Amniotic epithelial cell (primary cell): ENCODE results near the gene OR1K1.
"Not testable (repeated sequence)": the region's sequence is repeated elsewhere in the genome, so short reads cannot be mapped to it uniquely, and the experiment has no call there.

Experiments used
- DNase-seq: peaks from one replicate; pipeline ENCODE4 v3.0.0-alpha.2; 2010; ENCODE audit warnings: low read depth

Gene OR1K1, protein sequence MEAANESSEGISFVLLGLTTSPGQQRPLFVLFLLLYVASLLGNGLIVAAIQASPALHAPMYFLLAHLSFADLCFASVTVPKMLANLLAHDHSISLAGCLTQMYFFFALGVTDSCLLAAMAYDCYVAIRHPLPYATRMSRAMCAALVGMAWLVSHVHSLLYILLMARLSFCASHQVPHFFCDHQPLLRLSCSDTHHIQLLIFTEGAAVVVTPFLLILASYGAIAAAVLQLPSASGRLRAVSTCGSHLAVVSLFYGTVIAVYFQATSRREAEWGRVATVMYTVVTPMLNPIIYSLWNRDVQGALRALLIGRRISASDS

DNA sequence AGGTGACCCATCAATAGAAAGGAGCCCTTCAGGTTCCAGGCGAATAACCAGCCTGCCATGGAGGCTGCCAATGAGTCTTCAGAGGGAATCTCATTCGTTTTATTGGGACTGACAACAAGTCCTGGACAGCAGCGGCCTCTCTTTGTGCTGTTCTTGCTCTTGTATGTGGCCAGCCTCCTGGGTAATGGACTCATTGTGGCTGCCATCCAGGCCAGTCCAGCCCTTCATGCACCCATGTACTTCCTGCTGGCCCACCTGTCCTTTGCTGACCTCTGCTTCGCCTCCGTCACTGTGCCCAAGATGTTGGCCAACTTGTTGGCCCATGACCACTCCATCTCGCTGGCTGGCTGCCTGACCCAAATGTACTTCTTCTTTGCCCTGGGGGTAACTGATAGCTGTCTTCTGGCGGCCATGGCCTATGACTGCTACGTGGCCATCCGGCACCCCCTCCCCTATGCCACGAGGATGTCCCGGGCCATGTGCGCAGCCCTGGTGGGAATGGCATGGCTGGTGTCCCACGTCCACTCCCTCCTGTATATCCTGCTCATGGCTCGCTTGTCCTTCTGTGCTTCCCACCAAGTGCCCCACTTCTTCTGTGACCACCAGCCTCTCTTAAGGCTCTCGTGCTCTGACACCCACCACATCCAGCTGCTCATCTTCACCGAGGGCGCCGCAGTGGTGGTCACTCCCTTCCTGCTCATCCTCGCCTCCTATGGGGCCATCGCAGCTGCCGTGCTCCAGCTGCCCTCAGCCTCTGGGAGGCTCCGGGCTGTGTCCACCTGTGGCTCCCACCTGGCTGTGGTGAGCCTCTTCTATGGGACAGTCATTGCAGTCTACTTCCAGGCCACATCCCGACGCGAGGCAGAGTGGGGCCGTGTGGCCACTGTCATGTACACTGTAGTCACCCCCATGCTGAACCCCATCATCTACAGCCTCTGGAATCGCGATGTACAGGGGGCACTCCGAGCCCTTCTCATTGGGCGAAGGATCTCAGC, at the start of gene OR1K1:
OR1K1 (plus strand) TSS at position 58 of the 995 bp plus-strand sequence; CDS start at position 58, 0 bp downstream.
- no peak for DNase-seq

DNA sequence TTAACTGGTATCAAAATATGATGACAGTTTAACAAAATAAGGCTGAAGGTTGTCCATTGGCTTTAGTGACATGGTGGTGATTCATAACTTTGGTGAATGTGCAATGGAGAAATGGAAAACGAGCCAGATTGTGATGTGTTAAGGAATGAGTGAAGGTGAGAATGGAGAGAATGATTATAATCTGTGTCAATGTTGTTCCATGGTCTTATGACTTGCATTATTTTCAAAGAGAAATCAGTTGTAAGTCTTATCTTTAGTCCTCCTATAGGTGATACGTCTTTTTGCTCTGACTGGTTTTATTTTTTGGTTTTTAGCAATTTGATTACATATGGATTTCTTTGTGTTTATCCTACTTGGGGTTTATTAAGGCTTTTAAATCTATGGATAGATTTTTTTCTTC, 45.1 kb upstream of the OR1K1 start:
- DNase-seq: no peak

DNA sequence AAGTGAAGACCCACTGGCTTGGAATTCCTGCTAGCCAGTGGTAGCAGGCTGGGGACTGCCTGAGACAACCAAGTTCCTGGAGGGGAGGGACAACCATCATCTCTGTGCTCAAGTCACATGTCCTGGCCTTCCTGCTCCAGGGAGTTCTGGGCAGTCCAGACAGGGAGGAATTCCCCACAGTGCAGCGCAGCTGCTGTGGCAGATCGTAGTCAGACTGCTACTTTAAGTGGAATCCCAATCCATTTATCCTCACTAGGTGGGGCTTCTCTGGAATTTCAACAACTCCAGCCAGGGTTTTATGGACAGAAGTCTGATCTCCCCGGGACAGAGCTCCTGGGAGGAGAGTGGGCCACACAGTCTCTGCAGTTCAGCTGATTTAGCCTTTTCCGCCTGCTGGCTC, 32.1 kb upstream of the OR1K1 start:
- no peak for DNase-seq

DNA sequence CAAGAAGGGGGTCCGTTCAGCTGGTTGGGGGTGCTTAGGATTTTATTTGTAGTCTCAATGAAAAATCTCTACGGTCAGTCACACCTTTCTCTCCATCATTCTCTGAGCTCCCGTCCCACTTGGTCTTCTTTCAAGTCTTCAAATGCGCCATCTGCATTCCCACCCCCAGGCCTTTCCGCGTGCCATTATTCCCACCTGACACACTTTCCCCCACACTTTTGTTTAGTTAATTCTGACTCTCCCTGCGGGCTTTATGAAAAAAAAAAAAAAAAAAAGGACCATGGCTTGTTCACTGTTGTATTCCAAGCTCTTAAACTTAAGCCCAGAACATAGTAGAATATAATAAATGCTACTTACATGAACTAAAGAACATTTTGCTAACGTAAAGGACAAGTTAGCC, 22.9 kb upstream of the OR1K1 start:
- no peak for DNase-seq

DNA sequence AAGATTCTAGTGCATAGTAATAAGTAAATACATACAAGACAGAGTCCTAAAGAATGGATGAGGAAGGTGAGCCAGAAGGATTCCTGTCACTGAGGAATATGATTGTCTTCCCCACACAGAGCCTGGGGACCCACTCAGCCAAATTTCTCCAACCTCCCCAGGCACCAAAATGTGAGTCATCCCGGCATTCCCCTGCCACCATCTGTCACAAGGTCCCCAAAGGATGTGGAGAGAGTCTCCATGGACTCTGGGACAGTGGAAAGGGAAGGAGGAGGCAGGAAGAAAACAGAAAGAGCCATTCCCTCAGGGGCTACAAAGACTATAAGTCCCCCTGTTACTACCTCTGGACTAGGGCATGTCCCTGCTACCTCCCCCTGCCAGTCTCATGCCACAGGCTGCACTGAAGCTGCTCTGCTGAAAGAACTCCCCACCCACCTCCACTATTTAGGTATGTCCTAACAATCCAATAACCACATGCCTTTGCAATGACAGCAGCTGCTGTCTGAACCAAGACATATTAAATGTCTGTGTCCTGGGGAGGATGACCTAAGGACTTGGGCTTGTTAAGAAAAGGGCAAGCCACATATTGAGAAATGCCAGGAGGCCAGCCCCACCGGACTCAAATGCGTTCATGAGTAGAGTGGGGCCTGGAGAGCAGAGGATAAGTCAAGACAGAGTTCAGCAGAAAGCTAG, 21.8 kb upstream of the OR1K1 start:
- DNase-seq: peak; percentile 32

DNA sequence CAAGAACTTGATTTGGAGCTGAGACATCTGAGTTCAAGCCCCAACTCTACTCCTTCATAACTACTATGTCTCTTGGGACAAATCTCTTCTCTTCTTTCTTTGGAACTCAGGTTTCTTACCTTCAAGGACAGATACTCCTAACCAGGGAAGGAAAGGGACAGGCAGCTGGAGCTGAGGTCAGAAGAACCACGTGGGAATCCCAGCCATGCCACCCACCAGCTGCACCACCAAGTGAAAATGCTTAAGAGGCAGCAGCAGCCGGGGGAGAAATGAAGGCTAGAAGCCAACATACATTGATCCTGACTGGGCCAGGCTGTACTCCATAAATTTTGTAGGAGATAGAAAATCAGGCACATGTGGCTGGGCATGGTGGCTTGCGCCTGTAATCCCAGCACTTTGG, 20.7 kb upstream of the OR1K1 start:
- DNase-seq: no peak

DNA sequence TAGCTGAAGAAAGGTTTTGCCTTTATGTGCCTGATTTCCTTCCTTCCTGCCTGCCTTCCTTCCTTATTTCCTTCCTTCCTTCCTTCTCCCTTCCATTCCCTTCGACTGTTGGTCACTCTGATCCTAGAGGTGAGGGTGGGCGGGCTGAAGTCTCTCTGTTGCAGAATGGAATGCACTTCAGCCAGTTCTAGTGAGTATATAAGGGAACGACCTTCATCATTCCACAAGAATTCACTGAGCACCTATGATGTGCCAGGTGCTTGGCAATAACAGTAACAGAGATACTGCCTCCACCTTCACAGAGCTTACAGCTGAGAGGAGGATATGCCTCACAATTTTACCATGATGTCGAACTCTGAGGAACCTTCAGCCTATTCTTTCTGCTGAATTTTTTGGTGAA, 19.9 kb upstream of the OR1K1 start:
- no peak for DNase-seq

DNA sequence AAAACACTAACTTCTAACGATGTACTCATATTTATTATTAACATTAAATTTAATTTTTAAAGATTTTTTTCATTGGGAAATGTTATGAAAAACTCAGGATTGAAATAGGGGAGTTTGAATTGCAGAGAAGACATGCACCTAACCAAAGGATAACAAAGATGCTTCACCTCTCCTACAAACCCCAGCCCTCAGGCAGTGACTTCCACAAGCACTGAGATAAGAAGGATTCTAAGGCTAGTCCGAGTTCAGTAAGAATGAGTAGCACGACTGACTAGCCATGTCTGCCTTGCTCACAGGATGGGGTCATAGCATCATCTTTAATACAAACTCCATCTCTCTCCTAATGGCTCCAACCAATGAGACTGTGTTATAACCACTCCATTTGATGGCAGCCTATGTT, 18.3 kb upstream of the OR1K1 start:
- DNase-seq: no peak

DNA sequence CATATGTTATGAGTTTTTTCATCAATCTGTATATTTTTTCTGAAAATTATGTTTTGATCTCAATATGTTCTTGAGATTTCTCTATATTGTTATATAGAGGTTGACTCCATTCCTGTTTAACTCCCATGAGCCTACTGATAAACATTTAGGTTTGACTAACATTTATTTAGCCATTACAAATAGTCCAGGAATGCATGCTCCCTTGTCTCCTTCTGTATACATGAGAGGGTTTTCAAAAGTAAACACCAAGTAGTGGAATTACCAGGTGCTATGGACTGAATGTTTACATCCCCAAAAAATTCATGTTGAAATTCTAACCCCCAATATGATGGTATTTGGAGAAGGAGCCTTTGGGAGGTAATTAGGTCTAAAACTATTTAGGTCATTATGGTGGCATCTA, 14.7 kb upstream of the OR1K1 start:
- DNase-seq: no peak

DNA sequence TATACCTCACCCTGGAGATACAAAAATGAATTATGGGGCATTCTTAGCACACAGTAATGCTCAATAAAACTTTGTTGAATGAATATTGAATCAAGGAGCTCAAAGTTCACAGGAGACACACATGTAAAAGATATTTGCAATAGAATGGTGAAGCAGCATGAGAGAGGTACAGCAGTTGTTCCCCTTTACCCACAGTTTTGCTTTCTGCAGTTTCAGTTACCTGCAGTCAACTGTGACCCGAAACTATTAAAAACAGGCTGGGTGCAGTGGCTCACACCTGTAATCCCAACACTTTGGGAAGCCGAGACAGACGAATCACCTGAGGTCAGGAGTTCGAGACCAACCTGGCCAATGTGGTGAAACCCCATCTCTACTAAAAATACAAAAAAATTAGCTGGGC, 13.6 kb upstream of the OR1K1 start:
- DNase-seq: no peak

DNA sequence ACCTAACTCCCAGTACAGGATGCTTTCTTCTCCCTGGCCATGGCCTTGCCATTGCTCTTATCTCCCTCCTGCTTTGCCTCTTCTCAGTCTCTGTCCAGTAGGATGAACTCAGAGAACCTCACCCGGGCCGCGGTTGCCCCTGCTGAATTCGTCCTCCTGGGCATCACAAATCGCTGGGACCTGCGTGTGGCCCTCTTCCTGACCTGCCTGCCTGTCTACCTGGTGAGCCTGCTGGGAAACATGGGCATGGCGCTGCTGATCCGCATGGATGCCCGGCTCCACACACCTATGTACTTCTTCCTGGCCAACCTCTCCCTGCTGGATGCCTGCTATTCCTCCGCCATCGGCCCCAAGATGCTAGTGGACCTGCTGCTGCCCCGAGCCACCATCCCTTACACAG, 11.1 kb upstream of the OR1K1 start, which contains the start of gene OR5C1:
OR5C1 (plus strand) TSS at position 103 of the 400 bp plus-strand sequence; CDS start at position 103, 0 bp downstream.
- DNase-seq: no peak

DNA sequence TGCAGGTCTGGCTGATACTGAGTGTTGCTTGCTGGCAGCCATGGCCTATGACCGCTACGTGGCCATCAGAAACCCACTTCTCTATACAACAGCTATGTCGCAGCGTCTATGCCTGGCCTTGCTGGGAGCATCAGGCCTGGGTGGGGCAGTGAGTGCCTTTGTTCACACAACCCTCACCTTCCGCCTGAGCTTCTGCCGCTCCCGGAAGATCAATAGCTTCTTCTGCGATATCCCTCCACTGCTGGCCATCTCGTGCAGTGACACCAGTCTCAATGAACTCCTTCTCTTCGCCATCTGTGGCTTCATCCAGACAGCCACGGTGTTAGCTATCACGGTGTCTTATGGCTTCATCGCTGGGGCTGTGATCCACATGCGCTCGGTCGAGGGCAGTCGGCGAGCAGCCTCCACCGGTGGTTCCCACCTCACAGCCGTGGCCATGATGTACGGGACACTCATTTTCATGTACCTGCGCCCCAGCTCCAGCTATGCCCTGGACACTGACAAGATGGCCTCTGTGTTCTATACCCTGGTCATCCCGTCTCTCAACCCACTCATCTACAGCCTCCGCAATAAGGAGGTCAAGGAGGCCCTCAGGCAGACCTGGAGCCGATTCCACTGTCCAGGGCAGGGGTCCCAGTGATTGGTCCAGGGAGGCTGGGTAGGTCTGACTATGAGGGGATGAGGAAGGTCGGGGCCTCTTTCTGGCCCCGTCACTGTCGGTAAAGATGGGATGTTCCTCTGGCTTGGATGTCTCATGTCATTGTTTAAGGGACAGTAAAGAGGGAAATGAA, 10.5 kb upstream of the OR1K1 start:
- DNase-seq: no peak

DNA sequence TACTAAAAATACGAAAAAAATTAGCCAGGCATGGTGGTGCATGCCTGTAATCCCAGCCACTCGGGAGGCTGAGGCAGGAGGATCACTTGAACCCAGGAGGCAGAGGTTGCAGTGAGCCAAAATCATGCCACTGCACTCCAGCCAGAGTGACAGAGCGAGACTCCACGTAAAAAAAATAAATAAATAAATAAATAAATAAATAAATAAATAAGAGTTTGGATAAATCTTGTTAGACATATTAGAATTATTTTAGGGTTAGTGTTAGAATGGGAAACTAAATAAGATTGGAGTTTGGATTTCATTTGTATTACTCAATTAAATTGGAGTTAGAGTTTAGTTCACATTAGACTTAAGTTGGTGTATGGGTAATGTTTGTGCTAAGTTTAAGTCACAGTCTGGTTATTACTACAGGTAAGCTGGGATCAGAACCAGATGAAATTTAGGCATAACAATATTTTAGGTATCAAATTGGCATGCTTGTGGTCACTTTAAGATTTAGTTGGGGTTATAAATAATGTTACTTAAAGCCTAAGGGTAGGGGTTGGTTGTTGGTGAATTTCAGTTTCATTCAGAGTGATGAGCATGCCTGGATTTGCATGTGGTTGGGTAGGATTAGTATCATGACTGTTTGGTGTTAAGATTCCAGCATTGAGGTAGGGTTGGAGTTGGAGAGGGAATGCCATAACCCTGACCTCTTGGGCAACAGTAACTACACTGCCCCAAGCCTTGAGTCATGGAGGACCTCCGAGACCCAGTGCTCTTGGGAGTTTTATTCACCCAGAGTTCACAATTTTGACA, 7.9 kb upstream of the OR1K1 start:
- DNase-seq: no peak

DNA sequence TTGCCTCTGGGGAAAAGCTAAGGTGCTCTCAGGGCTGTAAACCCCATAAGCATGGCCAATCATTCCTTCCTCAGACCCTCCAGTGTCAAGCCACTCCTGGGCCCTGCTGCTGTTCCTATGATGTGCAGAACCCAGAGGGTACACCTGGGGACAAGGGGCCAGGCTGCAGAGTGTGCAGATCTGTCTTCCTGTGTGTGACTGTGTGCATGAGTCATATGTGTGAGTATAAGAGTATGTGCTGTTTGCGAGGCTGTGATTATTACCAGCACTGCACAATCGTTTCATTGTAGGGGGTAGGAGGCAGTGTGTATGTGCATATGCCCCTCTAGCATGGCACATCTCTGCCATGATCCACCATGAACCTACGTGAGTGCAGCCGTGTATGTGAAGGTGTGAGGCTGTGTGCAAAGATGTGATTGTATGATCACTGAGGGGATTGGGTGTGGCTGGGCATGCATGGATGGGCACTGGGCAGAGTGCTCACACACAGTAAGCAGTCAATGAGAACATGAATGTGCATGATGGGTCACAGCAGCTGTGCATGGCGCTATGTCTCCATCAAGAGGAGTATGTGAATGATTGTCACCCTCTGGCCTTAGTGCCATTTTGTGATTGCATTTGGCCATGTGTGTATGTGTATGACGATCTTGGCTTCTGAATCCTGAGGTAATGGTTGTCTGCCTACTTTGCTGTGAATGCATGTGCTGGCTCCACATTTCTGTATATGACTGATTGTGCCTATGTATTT, 2.4 kb upstream of the OR1K1 start:
- no peak for DNase-seq

DNA sequence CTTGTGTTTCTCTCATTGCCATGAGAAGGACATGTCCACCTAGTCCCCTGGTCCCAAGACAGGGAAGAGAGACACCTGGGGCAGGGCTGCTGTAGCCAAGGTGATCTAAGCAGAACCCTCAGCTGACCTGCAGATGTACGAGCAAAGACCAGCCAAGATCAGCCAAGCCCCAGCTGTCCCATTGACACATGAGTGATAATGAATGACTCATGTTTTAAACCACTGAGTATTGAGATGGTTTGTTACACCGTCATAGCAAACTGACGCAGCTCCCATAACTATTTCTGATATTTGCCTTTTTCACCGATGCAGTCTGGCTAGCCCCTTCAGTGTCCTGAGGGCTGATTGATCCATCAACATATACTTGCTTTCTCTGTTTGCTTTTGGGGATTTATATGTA, 6.7 kb downstream of the OR1K1 start:
- no peak for DNase-seq

DNA sequence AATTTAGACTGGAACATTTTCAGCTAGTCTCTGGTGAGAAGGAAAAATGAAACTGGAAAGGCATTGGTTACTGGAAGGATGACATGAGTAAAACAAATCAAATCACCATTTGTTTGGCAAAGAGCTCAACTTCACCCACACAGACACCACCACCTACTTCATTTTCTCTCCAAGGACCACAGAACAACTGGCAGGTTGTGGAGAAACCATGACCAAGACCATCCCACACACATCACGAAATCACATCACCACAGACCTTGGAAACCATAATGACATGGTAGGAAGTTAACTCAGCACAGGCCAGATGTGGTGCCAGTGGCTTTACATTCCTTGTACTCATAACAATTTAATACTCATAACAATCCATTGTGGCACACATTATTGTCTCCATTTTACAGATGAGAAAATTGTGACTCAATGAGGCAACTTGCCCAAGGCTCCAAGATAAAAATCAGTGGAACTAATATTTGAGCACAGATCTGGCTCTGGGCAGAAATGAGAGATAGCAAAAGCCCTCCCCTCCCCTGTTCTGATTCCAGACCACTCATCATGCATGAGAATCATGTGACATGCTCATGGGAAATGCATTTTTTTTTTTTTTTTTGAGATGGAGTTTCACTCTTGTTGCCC, 7.5 kb downstream of the OR1K1 start:
- DNase-seq: no peak

DNA sequence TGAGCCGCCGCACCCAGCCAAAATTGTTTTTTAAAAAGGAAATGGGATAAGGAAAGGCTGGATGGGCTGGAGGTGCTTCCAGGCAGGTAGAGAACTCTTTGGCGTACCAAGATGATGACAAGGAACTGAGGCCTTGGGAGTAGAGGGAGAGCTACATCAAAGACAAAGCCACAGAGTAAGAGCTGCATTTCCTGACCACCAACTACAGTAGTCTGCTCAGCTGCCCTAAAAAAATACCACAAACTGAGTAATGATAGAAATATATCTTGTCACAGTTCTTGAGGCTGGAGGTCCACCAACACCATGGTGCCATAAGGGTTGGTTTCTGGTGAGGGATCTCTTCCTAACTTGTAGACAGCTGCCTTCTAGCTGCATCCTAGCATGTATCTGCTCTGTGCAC, 8.2 kb downstream of the OR1K1 start:
- DNase-seq: no peak

DNA sequence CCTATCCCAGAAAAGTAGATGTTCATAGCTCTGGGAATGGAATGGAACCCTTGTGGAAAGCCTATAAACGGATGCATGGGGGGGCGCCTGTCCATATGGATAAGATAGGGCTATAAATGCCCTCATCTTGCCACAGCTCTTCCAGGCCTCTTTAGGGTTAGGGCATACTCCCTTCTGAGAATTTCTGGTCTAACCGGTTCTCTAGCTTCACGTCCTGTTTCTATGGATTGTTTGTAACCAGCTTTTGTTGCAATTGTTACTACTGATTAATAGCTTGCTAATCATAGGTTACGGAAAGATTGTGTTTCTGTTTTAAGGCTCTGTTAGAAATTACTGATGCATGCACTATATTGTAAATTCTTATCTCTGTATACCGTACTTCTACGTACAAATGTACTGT, 9.3 kb downstream of the OR1K1 start:
- not testable (repeated sequence) for DNase-seq

DNA sequence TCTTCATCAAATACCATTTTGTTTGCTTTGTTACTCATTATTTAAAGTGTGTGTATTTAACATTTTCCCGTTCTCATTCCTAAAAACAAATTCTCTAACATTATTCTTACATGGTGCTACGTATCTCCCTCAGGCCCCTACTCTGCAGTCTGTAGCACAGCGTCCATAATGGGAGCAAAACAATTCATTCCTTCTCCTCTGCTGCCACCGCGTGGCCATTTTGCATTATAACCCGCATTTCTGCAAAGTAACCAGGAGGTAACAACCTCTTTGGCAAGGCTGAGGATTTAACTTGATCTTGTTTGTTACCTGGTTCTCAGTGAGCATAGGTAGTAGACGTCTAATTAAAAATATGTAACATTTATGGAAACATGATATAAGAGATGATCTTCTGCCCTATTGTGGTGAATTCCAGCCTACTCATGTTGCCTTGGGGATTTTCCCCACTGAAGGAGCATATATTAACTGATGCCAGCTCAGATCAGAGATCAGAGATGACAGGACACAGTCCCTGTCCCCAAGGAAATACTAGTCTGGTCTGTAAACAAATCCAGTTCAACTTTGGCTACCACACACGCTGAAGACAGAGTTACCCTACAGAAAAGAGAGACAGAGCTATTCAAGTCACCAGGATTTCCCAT, 10.5 kb downstream of the OR1K1 start:
- DNase-seq: peak; percentile 59
